DMS153 treated with DMSO at 0.1 percent for 48 hours (cell line): Measurements from ENCODE around the gene PFDN2.
"Not testable (repeated sequence)": the region's sequence is repeated elsewhere in the genome, so short reads cannot be mapped to it uniquely, and the experiment has no call there.

Experiments
- DNase-seq: peaks from one replicate; lab custom pipeline; 2025; ENCODE audit not compliant: unreplicated experiment; lab: John Stamatoyannopoulos, UW

Gene PFDN2

DNA sequence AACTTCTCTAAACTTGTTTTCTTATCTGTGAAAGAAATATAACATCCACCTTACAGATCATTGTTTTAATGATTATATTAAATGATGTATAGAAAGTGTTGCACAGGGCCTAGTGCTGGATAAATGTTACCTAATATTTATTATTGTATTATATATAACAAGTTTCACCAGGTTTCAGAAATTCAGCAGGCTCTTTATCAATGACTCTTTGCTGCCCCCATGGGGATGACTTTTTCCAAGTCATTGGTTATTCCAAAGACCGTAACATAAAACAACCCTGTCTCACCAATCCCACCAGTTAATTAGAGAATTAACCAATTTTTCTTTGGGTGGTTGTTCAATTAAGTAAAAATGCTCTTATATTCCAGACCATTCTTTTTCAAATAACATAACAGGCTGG is 21.9 kb upstream of the PFDN2 start:
- peak; percentile 61 for DNase-seq

DNA sequence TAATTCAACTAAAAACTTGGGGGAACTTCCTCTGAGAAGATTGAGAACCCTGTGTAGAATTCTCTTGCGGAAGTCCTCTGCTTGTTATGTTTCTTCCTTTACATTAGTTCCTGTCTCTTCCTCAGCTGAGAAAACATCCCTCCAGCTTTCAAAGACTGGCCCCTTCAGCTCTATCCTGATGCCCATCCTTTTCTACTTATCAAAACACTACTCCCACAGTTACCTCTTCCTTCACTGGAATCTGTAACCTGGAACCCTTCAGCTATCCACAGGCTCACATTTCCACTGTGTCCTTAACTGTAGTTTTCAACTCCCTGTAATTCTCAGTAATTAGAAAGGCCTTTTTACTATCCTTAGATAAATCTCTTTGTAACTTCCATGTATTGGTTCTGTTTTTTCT is 20.6 kb upstream of the PFDN2 start:
- DNase-seq: no peak

GRCh38 chr1:161137881-161138280 is 20.0 kb upstream of the PFDN2 start:
- no peak for DNase-seq

DNA sequence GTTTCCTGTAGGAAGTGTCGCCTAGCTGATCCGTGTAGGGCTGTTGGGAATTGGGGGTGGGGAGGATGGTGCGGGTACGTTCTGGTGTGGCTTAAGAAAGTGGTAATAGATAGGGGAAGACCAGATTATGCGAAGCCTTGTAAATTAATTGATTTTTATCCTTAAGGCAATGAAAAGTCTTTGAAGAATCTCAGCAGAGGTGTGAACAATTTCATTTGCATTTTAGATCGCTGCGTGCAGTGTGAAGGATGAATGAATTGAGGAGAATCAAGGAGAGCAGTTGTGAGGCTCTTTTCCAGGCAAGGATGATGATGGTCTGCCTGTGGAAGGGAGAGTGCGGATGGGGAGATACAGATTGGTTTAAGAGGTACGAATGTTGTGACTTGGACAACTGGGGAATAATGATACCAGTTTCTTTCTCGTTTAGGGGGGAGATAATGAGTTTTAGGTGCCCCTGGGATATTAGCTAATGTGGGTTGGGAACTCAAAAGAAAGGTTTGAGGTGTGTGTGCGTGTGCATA is 15.4 kb upstream of the PFDN2 start:
- DNase-seq: no peak

DNA sequence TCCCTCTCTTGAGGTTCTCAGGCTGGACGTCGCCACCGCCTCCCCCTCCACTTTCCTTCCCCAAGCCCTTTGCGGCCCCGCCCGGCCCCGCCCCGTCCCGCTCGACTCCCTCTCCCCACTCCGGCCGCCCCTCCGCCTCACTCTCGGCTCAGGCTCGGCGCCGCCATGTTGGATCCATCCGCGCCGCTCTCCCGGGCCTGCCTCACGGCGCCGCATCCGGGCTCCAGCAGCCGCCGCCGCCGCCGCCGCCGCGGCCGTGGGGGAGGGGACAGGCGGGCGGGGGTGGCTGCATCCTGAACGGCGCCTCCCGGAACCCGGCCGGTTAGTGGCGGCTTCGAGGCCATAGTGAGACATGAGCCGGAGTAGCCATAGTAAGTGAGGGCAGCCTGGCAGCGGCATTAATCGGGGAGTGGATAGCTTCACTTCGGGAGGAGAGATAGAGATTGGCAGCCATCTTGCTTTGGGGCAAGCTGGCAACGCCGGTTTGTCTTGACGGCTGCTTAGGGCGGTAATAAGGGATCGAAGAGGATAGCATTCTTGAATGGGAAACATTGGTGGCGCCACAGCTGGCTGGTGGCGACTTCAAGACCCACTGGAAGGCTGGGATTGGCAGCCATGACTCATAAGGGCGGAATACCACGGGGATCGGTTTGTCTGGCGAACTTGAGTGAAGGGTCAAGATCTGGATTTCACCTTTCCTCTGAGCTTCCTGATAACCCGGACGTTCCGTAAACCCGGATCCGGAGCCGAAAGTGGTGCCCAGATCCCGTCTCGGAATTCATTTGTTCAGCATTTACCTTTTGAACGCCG is 14.8 kb upstream of the PFDN2 start, which contains the start of gene DEDD:
DEDD (minus strand) TSS at position 258 of the 810 bp plus-strand sequence. CDS start 8,205 bp downstream, outside the sequence.
- peak; percentile 95 for DNase-seq

GRCh38 chr1:161131523-161132409 is 13.9 kb upstream of the PFDN2 start:
- no peak for DNase-seq

DNA sequence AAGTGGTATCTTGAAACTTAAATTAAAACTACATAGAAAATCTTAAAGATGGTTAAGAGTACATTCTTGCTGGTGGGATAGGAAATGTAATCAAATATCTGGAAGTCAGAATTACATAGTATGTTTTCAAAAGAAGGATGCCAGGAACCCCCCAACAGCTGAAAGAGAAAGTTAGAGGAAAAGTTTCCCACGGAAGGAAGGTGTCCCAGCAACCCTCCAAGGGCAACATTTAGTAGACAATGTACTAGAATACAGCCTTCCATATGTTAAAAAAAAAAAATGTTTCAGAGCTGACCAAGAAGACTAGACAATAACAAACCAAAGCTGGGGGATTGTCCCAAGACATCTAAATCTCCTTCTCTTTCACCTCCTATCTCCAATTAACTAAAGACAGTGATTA is 12.4 kb upstream of the PFDN2 start:
- no peak for DNase-seq

DNA sequence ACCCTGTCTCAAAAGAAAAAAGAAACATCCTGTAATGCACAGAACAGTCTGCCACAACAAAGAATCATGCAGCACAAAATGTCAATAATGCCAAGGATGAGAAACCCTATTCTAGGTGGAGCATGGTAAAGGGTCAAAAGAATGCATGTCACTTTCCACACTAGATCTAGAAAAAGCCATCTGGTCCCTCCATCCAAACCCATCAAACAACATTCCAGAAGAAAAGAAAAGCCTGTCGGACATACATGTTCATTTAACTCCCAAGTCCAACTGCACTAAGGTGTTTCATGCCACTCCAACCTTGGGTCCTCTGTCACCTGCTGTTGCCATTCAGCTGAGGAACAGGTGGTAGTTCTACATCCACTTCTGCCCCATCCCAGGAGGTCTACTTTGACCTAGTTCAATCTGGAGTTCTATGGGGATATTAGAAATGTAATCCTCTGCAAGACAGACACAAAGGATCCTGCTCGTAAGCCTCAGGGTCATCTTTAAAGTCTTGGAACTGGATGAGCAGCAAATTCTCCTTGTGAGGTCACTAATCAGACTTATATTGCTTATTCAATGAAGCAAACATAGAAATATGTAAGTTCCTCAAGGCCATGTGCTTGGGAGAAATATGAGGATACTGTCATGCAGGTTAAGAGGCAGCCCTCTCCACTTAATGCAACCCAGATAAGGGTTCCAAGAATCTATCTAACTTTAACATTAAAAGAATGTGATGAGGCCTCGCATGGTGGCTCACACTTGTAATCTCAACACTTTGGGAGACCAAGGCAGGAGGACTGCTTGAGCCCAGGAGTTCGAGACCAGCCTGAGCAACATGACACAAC is 11.0 kb upstream of the PFDN2 start:
- DNase-seq: no peak

GRCh38 chr1:161127649-161128048 is 9.8 kb upstream of the PFDN2 start:
- DNase-seq: no peak

DNA sequence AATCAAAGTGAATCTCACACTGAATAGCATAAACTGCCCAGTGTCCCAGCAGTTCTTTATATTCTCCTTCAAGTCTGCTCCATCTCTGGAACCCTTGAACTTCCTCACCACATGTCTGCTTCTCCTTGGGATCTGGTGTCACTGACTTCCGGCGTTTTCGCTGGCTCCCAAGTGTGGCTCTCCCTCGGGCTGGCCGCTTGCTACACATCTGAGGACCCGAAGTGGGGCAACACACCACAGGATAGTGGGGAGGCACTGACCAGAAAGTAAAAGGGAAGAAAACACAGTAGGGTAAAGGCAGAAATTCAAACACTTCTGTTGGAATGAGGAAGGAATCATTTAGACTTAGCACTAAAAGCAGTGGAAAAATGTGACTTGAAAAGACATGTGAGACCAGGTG is 5.1 kb upstream of the PFDN2 start:
- DNase-seq: no peak

- no peak for DNase-seq
These were observed 4.0 kb upstream of the PFDN2 start for GRCh38 chr1:161121834-161122233.

GRCh38 chr1:161121042-161121650 is 3.3 kb upstream of the PFDN2 start:
- no peak for DNase-seq

DNA sequence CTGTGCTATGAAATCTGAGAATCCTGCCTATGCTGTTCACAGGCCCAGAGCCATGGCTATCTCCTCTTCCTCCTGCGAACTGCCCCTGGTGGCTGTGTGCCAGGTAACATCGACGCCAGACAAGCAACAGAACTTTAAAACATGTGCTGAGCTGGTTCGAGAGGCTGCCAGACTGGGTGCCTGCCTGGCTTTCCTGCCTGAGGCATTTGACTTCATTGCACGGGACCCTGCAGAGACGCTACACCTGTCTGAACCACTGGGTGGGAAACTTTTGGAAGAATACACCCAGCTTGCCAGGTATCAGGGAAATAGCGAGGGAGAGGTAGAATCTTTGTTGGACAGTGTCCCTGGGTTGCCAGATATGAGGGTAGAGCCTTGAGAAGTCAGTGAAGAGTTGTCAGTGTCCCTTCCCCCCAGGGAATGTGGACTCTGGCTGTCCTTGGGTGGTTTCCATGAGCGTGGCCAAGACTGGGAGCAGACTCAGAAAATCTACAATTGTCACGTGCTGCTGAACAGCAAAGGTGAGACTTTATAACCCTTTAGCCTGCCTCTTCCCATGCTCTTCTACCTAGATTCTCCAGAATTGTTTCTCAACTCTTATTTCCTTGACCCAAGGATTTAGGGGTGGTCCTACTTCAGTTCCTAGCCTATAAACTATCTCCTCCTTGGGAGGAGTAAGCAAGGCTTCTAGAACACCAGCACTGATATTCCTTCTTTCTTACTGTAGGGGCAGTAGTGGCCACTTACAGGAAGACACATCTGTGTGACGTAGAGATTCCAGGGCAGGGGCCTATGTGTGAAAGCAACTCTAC is 1.5 kb upstream of the PFDN2 start:
- no peak for DNase-seq

DNA sequence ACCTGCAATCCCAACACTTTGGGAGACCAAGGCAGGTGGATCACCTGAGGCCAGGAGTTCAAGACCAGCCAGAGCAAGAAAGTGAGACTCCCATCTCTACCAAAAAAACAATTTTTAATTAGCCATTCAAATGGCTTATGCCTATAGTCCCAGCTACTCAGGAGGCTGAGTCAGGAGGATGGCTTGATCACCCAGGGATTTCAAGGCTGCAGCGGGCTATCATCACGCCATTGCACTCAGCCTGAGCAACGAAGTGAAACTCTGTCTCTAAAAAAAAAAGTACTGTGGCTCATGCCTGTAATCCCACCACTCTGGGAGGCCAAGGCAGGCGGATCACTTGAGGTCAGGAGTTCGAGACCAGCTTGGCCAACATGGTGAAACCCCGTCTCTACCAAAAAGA is 1.9 kb downstream of the PFDN2 start:
- not testable (repeated sequence) for DNase-seq

GRCh38 chr1:161115132-161115711 is 2.6 kb downstream of the PFDN2 start:
- no peak for DNase-seq

DNA sequence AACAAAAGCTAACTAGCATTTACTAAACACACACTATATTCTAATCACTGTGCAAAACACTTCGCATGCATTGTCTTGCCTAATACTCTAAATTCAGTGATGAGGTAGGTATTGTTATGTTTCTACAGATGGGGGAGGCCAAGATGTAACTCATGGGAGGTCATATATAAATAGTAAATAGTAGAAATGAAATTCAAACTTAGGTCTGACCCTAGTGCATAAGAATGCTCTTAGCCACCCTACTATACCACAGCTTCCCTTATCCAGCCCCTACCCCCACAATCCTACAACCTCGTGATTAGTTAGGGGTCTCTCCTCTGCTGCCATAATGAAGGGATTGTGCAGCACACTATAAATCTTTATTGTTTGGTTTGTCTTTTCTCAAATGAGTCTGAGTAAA is 3.3 kb downstream of the PFDN2 start:
- DNase-seq: no peak

GRCh38 chr1:161113915-161114314 is 3.9 kb downstream of the PFDN2 start:
- no peak for DNase-seq

DNA sequence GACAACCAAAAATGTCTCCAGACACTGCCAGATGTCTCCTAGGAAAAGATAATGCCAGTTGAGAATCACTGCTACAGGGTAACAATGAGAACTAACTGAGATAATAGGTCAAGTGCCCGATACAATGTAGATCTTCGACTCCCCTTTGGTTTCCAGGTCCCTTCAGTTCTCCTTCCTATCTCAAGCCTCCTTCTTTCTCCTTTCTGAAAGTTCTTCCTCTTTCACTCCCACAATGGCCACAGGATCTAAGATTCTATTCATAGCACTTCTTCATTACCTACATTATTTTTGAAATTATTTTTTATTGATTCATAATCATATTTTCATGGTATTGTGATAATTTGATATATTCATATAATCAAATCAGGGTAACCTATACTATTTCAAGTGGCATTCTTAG is 6.3 kb downstream of the PFDN2 start:
- no peak for DNase-seq

- no peak for DNase-seq
These were observed 6.7 kb downstream of the PFDN2 start for GRCh38 chr1:161111117-161111516.
